GM19035 (cell line): ENCODE measurements around the gene DMD.

ENCODE experiments used
- ATAC-seq: cut with Tn5 transposase; IDR thresholded peaks from one replicate; pipeline ENCODE4 v1.9.1; 2021; ENCODE audit not compliant: unreplicated experiment

Gene DMD

GRCh38 chrX:31805781-31806180, 1405.6 kb downstream of the DMD start:
- ATAC-seq: no peak

- no peak for ATAC-seq
Measured at GRCh38 chrX:31800219-31800618, 1411.1 kb downstream of the DMD start.

GRCh38 chrX:31796624-31797023, 1414.7 kb downstream of the DMD start:
- no peak for ATAC-seq

- ATAC-seq: no peak
Measured at GRCh38 chrX:31747411-31747810, 1463.9 kb downstream of the DMD start.

- no peak for ATAC-seq
Measured at GRCh38 chrX:31743004-31743403, 1468.3 kb downstream of the DMD start.

GRCh38 chrX:31717474-31717873, 1493.9 kb downstream of the DMD start:
- no peak for ATAC-seq

GRCh38 chrX:31715675-31716074, 1495.7 kb downstream of the DMD start:
- no peak for ATAC-seq

- no peak for ATAC-seq
Measured at GRCh38 chrX:31714797-31715196, 1496.6 kb downstream of the DMD start.

GRCh38 chrX:31713120-31713519, 1498.2 kb downstream of the DMD start:
- no peak for ATAC-seq

GRCh38 chrX:31711166-31711565, 1500.2 kb downstream of the DMD start:
- ATAC-seq: no peak

GRCh38 chrX:31708116-31708515, 1503.2 kb downstream of the DMD start:
- ATAC-seq: no peak

GRCh38 chrX:31706466-31706865, 1504.9 kb downstream of the DMD start:
- ATAC-seq: no peak

- no peak for ATAC-seq
Measured at GRCh38 chrX:31705816-31706215, 1505.5 kb downstream of the DMD start.

GRCh38 chrX:31704938-31705337, 1506.4 kb downstream of the DMD start:
- ATAC-seq: no peak

GRCh38 chrX:31702222-31702621, 1509.1 kb downstream of the DMD start:
- ATAC-seq: no peak

- ATAC-seq: no peak
Measured at GRCh38 chrX:31697294-31697916, 1513.9 kb downstream of the DMD start.

- no peak for ATAC-seq
Measured at GRCh38 chrX:31679861-31680260, 1531.5 kb downstream of the DMD start.

GRCh38 chrX:31670245-31670644, 1541.1 kb downstream of the DMD start:
- ATAC-seq: no peak

GRCh38 chrX:31665454-31665853, 1545.9 kb downstream of the DMD start:
- ATAC-seq: no peak

- ATAC-seq: no peak
Measured at GRCh38 chrX:31663172-31663571, 1548.2 kb downstream of the DMD start.

GRCh38 chrX:31661280-31661810, 1550.0 kb downstream of the DMD start:
- ATAC-seq: no peak

GRCh38 chrX:31658360-31658759, 1553.0 kb downstream of the DMD start:
- no peak for ATAC-seq

- ATAC-seq: no peak
Measured at GRCh38 chrX:31656013-31656412, 1555.3 kb downstream of the DMD start.
